ENCODE data around the gene PXYLP1.

The PXYLP1 gene

GRCh38 chr3:141272906-141273662 lies 41.5 kb downstream of the PXYLP1 start:
- DNase-seq (ENCODE audit: low read depth): no peak

DNA sequence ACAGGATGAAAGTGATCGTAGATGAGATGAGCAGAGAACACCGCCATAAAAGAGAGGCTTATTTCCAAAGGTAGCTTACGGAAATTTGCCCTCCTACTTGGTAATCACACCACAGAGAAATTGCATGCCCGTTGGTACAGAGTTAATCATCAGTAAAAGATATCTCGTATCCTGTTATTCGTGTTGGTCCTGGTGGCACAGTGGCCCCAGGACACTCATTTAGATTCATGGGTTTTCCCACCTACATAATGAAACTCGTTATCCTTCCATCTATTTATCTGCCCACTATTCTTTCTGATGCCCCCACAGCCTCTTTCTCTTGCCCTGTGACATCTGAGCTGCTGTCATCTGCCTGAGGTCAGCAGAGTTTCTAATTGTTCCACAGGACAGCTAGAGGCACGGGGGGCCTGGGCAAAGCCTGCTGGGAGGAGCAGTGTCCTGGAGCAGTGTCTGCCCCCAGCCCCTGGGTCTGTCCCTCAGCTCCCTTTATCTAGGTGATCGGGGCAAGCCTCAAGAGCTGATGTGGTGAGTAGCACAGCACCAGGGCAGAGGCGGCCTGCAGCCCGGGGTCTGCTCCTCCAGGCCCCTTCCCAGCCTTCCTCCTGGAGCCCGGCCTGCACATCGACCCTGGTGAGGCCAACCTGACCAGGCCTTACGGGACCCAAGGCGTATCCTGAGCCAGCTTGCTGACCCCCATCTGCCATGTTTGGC lies 42.2 kb downstream of the PXYLP1 start:
- DNase-seq (ENCODE audit: low read depth): no peak

DNA sequence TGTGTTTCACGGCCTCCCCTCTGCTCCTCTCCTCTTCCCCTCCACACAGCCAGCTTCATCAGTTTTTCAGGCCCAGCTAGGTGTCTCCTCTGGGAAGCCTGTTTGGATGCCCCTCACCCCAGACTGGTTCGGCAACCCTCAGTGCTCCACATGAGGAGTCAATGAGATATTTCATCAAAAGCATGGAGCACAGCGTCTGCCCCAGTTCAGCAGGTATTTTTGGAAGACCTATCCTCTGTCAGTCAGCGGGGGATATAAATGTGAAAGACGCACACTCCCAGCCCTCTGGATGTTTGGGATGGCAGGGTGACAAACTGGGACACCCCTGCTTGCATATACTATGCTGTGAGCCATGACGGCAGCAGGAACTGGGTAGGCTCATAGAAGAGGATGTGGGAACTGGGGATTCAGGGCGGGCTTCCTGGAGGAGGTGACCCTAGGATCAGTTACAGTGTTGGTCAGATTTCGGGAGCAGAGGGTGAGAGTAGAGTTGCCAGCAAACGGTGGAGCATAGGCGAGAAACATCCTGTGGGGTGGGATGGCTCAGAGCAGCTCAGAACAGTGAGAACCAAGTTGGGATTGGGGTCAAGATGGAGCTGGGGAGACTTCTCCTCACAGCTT lies 42.9 kb downstream of the PXYLP1 start:
- no peak for DNase-seq (ENCODE audit: low read depth)

- peak; percentile 93 for DNase-seq (ENCODE audit: low read depth)
Measured at GRCh38 chr3:141275032-141275422, 43.4 kb downstream of the PXYLP1 start.

DNA sequence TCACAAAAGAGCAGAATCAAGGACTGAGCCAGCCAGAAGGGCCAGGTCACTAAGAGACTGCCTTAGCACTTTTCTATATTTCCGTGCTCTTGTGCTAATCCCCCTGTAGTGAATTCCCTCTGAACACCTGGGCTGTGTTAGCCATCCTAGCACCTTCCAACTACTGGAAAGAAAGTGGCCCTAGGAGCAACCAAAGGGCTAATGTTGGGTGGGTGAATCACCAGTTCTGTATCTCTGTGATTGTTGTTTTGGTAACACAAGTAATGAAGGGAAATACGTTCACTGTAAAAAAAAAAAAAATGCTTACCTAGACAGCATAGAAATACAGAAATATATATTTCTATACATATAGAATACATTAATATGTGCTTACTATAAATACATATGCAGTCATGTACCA lies 43.9 kb downstream of the PXYLP1 start:
- DNase-seq (ENCODE audit: low read depth): peak; percentile 46

GRCh38 chr3:141275973-141276372 lies 44.3 kb downstream of the PXYLP1 start:
- DNase-seq (ENCODE audit: low read depth): peak; percentile 95

GRCh38 chr3:141276398-141276797 lies 44.8 kb downstream of the PXYLP1 start:
- DNase-seq (ENCODE audit: low read depth): no peak

DNA sequence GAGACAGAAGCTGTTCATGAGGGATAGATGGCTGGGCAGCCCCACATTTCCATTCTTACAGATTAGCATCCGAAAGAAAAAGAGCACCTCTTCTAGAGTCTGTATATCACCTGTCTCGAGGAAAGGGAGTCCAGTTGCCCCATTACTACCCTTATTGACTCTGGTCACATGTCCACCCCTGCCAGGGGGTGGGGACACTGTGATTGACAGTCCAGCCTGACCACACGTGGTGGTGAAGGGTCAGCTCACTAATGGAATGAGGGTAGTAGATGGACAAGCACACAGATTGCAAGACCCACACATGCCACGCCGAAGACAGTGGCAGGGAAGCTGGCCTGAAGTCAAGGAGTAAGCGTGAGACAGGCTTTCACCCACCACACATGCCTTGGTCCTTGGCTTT lies 45.8 kb downstream of the PXYLP1 start:
- no peak for DNase-seq (ENCODE audit: low read depth)

- DNase-seq (ENCODE audit: low read depth): peak; percentile 28
Measured at GRCh38 chr3:141278196-141279076, 46.8 kb downstream of the PXYLP1 start.

- DNase-seq (ENCODE audit: low read depth): peak; percentile 56
Measured at GRCh38 chr3:141279077-141279967, 47.7 kb downstream of the PXYLP1 start.

GRCh38 chr3:141280086-141280485 lies 48.5 kb downstream of the PXYLP1 start:
- peak; percentile 19 for DNase-seq (ENCODE audit: low read depth)

DNA sequence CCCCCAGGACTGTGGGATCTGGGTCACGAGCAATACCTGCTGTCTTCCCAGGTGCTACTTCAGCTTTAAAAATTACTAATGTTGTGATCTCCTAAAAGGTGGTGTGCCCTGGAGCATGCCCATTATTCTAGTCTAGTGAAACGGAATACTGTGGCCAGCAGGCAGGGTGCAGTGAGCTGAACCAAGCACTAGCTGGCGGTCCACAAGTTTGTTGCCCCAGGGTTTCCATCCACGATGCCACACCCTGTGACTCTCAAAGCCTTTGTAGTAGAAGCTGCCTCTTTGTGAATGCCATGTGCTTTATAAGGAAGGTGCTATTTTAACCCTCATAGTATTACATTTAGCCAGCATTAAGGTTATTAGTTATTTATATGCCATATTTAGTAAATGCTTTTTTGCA lies 49.1 kb downstream of the PXYLP1 start:
- DNase-seq (ENCODE audit: low read depth): no peak

- no peak for DNase-seq (ENCODE audit: low read depth)
Measured at GRCh38 chr3:141285570-141285969, 53.9 kb downstream of the PXYLP1 start.

GRCh38 chr3:141286856-141287255 lies 55.2 kb downstream of the PXYLP1 start:
- no peak for DNase-seq (ENCODE audit: low read depth)

DNA sequence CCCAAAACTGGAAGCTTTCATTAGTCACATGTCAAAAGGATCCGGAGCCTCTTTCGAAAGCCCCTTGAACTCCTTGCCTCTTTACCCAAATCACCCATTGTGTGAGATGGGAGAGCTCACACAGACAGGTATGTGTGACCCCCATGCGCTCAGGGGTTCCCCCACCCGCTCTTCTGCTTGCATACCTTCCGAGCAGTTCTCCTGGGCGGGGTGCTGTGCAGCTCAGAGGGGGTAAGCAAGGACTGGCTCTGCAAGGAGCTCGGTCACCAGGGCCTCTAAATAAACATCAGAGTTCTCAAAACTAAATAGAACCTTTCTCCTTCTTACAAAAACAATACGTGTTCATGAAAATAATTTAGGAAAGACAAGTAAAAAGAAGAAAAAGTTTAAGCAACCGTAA lies 55.7 kb downstream of the PXYLP1 start:
- no peak for DNase-seq (ENCODE audit: low read depth)

GRCh38 chr3:141288336-141288990 lies 56.8 kb downstream of the PXYLP1 start:
- DNase-seq (ENCODE audit: low read depth): no peak

DNA sequence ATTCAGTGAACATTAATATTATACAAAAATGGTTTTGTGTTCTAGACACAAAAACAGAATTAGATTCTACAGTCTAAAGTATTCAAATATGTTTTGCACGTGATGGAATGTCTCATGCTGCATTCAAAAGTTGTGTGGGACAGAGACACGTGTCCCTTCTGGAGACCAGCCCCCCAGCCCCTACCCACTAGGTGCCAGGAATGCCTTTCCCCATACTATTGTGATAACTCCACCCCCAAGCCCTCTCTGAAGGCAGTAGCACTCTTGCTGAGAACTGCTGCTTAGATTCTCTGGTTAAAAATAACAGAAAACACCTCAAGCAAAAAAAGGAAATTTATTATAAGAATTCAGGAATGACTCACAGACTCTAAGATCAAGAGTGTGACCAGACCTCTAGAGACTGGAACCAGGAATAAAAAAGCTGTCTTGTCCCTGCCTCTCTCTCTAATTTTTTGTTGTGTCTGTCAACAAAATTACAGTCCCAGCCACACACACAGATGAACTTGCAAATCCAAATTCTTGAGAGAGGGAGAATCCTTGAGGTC lies 57.7 kb downstream of the PXYLP1 start:
- DNase-seq (ENCODE audit: low read depth): no peak

GRCh38 chr3:141291559-141292355 lies 60.1 kb downstream of the PXYLP1 start:
- DNase-seq (ENCODE audit: low read depth): no peak

- no peak for DNase-seq (ENCODE audit: low read depth)
Measured at GRCh38 chr3:141292356-141293058, 60.9 kb downstream of the PXYLP1 start.

Data from ELR (cell line).